ENCODE data around the gene SULT1A2. TPM values are rescaled to one million over a fixed set of nuclear protein-coding genes. Genes with fewer than 3 reads are reported as not detected.
"Not testable (repeated sequence)": the region's sequence is repeated elsewhere in the genome, so short reads cannot be mapped to it uniquely, and the experiment has no call there.

SULT1A2 gene
- total RNA-seq, 1 donor from 2014 or later, result not detected

DNA sequence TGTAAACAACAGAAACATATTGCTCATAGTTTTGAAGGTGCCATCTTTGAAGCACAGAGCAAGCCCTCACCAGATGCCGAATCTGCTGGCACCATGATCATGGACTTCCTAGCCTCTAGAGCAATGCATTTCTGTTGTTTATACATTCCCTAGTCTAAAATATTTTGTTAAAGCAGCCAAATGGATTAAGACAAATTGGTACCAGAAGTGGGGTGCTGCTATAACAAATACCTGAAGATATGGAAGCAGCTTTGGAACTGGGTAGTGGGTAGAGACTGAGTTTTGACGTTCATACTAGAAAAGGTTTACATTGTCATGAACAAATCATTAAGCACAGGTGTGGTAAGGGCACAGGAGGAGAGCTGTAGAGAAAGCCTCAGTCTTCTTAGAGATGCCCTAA is 29.6 kb downstream of the SULT1A2 start:
- TF ChIP-seq, protein P1, sequence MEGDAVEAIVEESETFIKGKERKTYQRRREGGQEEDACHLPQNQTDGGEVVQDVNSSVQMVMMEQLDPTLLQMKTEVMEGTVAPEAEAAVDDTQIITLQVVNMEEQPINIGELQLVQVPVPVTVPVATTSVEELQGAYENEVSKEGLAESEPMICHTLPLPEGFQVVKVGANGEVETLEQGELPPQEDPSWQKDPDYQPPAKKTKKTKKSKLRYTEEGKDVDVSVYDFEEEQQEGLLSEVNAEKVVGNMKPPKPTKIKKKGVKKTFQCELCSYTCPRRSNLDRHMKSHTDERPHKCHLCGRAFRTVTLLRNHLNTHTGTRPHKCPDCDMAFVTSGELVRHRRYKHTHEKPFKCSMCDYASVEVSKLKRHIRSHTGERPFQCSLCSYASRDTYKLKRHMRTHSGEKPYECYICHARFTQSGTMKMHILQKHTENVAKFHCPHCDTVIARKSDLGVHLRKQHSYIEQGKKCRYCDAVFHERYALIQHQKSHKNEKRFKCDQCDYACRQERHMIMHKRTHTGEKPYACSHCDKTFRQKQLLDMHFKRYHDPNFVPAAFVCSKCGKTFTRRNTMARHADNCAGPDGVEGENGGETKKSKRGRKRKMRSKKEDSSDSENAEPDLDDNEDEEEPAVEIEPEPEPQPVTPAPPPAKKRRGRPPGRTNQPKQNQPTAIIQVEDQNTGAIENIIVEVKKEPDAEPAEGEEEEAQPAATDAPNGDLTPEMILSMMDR (IDR thresholded peaks at IDR 0.05), result no peak
- ATAC-seq (ENCODE audit: low read depth) (no peak), DNase-seq (no peak)
- CTCF ChIA-PET, result no interaction called here
- Mint-ChIP-seq H3K27ac (no peak overlapping the region), H3K4me3 (no peak overlapping the region), H3K4me1 (peaks cover 3% of the 10 kb centered on the region), H3K36me3 (ENCODE audit: low read depth) (peaks cover 36% of the 10 kb centered on the region), H3K27me3 (no peaks in the 10 kb centered on the region), H3K9me3 (peaks cover 8% of the 10 kb centered on the region)
- POLR2A ChIA-PET, result no interaction called here
- intact Hi-C loops (cut with micrococcal nuclease), result no loop called here

DNA sequence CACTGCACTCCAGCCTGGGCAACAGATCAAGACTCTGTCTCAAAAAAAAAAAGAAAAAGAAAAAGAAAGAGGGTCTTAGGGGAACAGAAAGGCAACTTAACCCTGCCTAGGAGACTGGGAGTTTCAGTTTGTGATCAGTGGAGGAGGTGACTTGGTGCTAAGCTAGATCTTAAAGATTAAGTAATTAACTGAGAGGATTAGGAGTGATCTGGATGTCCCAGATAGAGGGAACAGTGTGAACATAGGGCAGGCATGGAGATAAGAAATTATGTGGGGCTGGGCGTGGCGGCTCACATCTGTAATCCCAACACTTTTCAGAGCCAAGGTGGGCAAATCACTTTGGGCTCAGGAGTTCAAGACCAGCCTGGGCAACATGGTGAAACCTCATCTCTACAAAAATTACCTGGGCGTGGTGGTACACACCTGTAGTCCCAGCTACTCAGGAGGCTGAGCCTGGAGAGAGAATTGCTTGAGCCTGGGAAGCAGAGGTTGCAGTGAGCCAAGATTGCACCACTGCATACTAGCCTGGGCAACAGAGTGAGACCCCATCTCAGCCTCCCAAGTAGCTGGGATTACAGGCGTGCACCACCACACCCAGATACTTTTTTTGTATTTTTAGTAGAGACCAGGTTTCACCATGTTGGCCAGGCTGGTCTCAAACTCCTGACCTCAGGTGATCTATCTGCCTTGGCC is 30.5 kb downstream of the SULT1A2 start:
- ATAC-seq (ENCODE audit: low read depth); DNase-seq; H3K9me3 Mint-ChIP-seq; CTCF ChIA-PET; H3K4me3 Mint-ChIP-seq; POLR2A ChIA-PET; H3K27ac Mint-ChIP-seq; H3K4me1 Mint-ChIP-seq; intact Hi-C loops (cut with micrococcal nuclease); H3K27me3 Mint-ChIP-seq: not testable (repeated sequence)
- H3K36me3 Mint-ChIP-seq (ENCODE audit: low read depth), result peaks cover 33% of the 10 kb centered on the region

GRCh38 chr16:28563218-28563617 is 33.6 kb downstream of the SULT1A2 start:
- H3K27me3 Mint-ChIP-seq, result no peaks in the 10 kb centered on the region
- POLR2A ChIA-PET, result no interaction called here
- no peak for DNase-seq
- CTCF ChIA-PET, result no interaction called here
- H3K4me3 Mint-ChIP-seq, result no peak overlapping the region
- no peak overlapping the region for H3K27ac Mint-ChIP-seq
- H3K36me3 Mint-ChIP-seq (ENCODE audit: low read depth), result peaks cover 43% of the 10 kb centered on the region
- intact Hi-C loops (cut with micrococcal nuclease), result no loop called here
- ATAC-seq (ENCODE audit: low read depth), result no peak
- TF ChIP-seq, protein P1 (IDR thresholded peaks at IDR 0.05), result no peak
- H3K9me3 Mint-ChIP-seq, result peaks cover 8% of the 10 kb centered on the region
- H3K4me1 Mint-ChIP-seq, result peaks cover 5% of the 10 kb centered on the region

DNA sequence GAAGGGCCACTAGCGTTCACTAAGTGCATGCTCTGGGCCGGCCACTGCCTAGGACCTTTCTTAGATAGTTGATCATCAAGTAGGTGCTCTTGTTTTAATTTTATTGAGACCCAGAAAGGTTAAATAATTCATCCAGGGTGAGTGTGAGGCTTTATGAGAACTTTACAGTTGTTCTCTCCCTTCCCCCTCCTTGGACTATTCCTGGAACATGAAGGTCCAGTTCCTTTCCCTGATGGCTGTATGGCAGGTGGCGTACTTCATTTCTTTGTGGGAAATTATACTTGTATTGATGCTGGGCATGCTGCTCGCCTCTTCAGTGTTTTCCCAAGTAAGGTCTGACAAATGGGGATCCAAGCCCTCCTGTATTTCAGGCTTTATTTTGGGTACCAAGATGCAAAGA is 34.7 kb downstream of the SULT1A2 start:
- TF ChIP-seq, protein P1 (IDR thresholded peaks at IDR 0.05), result no peak
- Mint-ChIP-seq H3K4me3 (no peak overlapping the region), H3K36me3 (ENCODE audit: low read depth) (peaks cover 43% of the 10 kb centered on the region), H3K4me1 (peaks cover 2% of the 10 kb centered on the region), H3K27ac (no peak overlapping the region), H3K27me3 (no peaks in the 10 kb centered on the region), H3K9me3 (peaks cover 4% of the 10 kb centered on the region)
- POLR2A ChIA-PET, result no interaction called here
- intact Hi-C loops (cut with micrococcal nuclease), result no loop called here
- no peak for ATAC-seq (ENCODE audit: low read depth)
- no peak for DNase-seq
- CTCF ChIA-PET, result no interaction called here

DNA sequence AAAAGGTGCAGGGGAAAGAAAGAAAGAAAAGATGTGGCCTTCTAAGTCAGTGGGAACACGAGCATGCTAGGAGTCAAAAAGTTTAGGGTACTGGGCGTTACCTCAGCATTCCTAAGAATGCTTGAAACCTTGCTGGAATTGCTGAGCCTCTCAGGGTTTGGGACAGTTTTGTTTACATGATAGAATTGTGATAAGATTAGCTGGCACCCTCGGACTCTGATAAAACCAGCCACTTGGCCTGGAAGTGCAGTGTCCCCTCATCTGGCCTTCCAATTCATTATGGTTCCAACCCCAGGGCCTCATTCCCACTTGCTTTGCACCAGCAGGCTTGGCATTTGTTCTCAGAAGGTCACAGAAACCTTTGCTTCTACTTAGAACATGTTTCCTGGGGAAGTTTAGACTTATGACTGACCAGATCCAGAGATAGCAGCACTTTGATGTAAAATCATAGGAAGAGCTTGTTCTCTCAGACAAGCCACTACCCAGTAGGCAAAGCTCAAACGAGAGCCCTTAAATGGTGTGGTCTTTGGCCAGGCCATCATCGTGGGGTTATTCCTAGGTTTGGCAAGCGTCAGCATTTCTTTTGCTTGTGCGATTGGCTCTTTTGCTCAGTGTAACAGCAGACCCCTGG is 35.2 kb downstream of the SULT1A2 start:
- ATAC-seq (ENCODE audit: low read depth), result no peak
- TF ChIP-seq, protein P1 (IDR thresholded peaks at IDR 0.05), result no peak
- H3K36me3 Mint-ChIP-seq (ENCODE audit: low read depth), result peaks cover 44% of the 10 kb centered on the region
- POLR2A ChIA-PET, result no interaction called here
- peaks cover 3% of the 10 kb centered on the region for H3K9me3 Mint-ChIP-seq
- peaks cover 7% of the 10 kb centered on the region for H3K4me1 Mint-ChIP-seq
- intact Hi-C loops (cut with micrococcal nuclease), result no loop called here
- CTCF ChIA-PET, result no interaction called here
- no peak overlapping the region for H3K27ac Mint-ChIP-seq
- no peaks in the 10 kb centered on the region for H3K27me3 Mint-ChIP-seq
- DNase-seq, result no peak
- no peak overlapping the region for H3K4me3 Mint-ChIP-seq
